HUES48 (cell line): ENCODE results near the gene TRAFD1.

ENCODE experiments used
- H3K27ac ChIP-seq: one replicate; pipeline ENCODE4 v1.7.0; 2013; ENCODE audit warnings: low read depth, low read length, inconsistent platforms
- H3K27me3 ChIP-seq: 2 replicates; pipeline ENCODE4 v1.6.1; 2013; ENCODE audit warnings: mild to moderate bottlenecking, low read length; ENCODE audit not compliant: control insufficient read depth, insufficient read depth
- H3K36me3 ChIP-seq: 2 replicates; pipeline ENCODE4 v1.6.1; 2013; ENCODE audit warnings: low read length; ENCODE audit not compliant: control insufficient read depth, insufficient read depth
- H3K4me1 ChIP-seq: 2 replicates; pipeline ENCODE4 v1.6.1; 2013; ENCODE audit warnings: mild to moderate bottlenecking, low read length; ENCODE audit not compliant: control insufficient read depth, insufficient read depth
- H3K4me3 ChIP-seq: 2 replicates; pipeline ENCODE4 v1.5.1; 2013; ENCODE audit warnings: mild to moderate bottlenecking, low read depth, low read length
- H3K9ac ChIP-seq: 2 replicates; pipeline ENCODE4 v1.6.1; 2013; ENCODE audit warnings: mild to moderate bottlenecking, low read depth, low read length, moderate library complexity
- H3K9me3 ChIP-seq: 2 replicates; pipeline ENCODE4 v1.6.1; 2013; ENCODE audit warnings: low read length; ENCODE audit not compliant: control insufficient read depth, insufficient read depth

The TRAFD1 gene

DNA sequence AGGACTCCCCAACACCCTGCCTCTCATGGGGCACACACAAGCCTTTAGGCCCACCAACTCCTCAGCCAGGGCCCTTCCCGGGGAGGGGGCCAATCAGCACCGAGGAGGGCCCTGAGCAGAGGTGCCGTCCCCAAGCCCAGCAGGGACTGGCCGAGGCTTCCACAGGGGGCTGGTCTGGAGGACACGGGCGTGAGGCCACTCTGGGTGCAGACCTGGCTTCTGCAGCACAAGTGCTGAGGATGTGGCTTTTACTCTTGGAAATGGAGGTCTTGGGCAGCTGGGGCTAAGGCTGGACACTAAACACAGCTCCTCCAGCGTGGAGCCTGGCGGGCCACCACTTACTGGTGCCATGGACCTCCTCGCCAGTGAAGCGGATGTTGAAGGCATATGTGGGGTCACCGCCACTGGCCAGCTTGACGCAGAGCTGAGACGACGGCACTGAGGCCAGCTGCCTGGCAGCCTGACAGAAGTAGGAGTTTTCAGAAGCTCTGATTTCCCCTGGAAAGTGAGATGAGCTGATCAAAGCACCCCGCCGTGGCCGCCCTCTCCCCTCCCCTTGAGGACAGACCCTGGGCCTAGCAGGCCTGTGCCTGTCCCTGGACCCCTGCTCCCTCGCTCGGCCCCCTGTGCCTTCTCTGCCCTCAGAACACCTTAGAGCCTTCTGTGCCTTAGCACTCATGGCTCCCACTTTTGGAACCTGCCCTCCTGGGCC is 44.0 kb downstream of the TRAFD1 start:
- Histone ChIP-seq H3K27me3 (no peaks in the 10 kb centered on the region), H3K27ac (no peak overlapping the region), H3K36me3 (peaks cover 16% of the 10 kb centered on the region), H3K9me3 (no peaks in the 10 kb centered on the region), H3K9ac (no peak overlapping the region), H3K4me1 (no peaks in the 10 kb centered on the region), H3K4me3 (no peak overlapping the region)

DNA sequence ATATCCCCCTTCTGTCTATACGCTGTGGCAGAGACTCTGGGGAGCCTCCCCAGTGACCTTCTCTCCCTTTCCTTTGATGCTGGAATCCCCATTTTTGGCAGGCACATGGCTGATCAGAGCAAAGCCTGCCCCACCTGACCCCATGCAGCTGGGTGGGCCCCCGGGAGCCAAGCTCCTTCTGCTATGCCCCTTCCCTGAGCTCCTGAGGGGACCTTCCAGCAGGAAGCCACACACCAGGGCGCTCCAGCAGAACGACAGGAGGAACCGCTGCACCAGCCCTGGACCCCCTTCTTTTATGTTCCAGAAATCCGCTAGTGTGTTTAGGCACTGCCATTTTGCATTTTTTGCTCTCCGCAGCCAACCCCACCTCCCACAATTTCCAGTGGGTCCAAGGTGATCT is 44.6 kb downstream of the TRAFD1 start:
- Histone ChIP-seq H3K9me3 (no peaks in the 10 kb centered on the region), H3K4me3 (no peak overlapping the region), H3K27me3 (no peaks in the 10 kb centered on the region), H3K36me3 (peaks cover 20% of the 10 kb centered on the region), H3K9ac (no peak overlapping the region), H3K27ac (no peak overlapping the region), H3K4me1 (no peaks in the 10 kb centered on the region)

DNA sequence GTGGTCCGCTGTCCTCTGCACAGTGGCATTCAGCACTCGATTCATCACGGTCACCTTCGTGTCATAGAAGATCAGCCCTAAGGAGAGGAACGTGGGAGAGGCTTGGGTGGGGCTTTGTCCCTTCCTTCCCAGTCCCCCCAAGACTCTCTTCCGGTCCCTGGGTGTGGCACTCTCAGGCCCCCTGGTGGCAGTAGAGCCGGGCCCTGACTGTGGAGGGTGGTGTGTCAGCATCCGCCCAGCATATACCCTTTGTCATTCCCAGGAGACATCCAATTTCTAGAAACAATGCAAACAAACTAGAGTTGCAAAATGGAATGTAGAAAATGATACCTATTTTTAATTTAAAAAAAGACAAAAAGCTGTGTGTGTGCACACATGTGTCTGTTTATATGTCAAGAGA is 45.0 kb downstream of the TRAFD1 start:
- H3K27me3 ChIP-seq = no peaks in the 10 kb centered on the region
- peaks cover 24% of the 10 kb centered on the region for H3K36me3 ChIP-seq
- H3K9ac ChIP-seq = no peak overlapping the region
- H3K4me1 ChIP-seq = no peaks in the 10 kb centered on the region
- no peaks in the 10 kb centered on the region for H3K9me3 ChIP-seq
- no peak overlapping the region for H3K4me3 ChIP-seq
- no peak overlapping the region for H3K27ac ChIP-seq

DNA sequence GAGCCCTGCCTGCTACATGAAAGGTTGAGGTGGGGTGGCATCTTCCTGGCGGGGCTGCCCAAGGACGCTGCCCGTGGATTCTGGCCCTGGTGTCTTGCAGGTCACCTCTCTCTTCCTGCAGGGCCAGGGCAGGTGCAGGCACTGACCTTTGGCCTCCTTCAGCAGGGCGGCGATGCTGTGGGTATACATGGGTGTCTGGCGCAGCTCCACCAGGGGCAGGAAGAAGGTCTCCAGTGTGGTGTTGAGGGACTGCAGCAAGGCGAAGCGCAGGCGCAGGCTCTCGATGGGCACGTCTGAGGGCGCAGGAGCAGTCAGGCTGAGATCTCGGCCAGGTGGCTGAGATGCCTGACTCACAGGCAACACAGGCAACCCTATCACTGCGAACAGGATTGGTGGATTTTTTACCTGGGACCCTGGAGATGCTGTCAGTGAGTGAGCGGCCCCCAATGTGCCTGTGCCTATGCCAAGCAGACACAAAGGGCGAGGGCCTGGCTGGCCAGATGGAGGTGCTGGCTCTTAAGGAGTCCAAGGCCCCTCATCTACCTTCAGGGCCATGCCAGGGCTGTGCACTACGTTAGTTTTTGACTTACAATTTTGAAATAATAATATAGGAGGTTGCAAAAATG is 45.7 kb downstream of the TRAFD1 start:
- no peak overlapping the region for H3K9ac ChIP-seq
- H3K27me3 ChIP-seq = no peaks in the 10 kb centered on the region
- H3K27ac ChIP-seq = no peak overlapping the region
- no peaks in the 10 kb centered on the region for H3K4me1 ChIP-seq
- no peak overlapping the region for H3K4me3 ChIP-seq
- no peaks in the 10 kb centered on the region for H3K9me3 ChIP-seq
- peaks cover 31% of the 10 kb centered on the region for H3K36me3 ChIP-seq

DNA sequence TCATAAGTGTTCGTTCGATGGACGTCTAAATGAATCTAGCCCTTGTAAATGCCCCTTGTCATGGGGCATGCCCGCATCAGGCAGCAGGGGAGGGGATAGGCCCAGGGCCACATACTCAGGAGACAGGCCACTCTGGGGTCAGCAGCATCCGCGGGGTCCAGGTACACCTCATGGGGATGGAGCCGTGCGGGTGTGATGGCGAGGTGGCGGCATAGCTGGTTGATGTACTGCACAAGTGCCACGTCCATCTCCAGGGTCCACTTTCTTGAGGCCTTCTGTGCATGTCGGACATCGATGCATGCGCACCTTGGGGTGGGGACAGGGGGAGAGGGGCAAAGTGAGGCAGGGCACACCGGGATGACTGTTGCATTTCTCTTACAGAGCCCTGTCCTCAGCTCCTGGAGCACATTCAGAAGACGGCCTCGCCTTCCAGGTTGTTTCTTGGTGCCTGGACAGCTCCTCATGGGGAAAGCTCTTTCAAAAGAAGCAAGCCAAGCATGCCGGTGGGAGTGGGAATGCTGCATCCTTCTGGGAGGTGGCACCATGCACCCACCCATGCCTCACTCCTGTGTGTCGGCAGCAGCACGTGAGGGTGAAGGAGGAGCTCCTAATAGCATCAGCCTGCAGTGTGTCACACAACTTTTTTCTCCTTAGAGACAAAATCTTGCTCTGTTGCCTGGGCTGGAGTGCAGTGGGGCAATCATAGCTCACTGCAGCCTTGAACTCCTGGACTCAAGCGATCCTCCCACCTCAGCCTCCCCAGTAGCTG is 47.4 kb downstream of the TRAFD1 start:
- H3K9me3 ChIP-seq = no peaks in the 10 kb centered on the region
- H3K36me3 ChIP-seq = peaks cover 43% of the 10 kb centered on the region
- H3K4me3 ChIP-seq = no peak overlapping the region
- H3K9ac ChIP-seq = no peak overlapping the region
- no peak overlapping the region for H3K27ac ChIP-seq
- H3K27me3 ChIP-seq = no peaks in the 10 kb centered on the region
- H3K4me1 ChIP-seq = no peaks in the 10 kb centered on the region

DNA sequence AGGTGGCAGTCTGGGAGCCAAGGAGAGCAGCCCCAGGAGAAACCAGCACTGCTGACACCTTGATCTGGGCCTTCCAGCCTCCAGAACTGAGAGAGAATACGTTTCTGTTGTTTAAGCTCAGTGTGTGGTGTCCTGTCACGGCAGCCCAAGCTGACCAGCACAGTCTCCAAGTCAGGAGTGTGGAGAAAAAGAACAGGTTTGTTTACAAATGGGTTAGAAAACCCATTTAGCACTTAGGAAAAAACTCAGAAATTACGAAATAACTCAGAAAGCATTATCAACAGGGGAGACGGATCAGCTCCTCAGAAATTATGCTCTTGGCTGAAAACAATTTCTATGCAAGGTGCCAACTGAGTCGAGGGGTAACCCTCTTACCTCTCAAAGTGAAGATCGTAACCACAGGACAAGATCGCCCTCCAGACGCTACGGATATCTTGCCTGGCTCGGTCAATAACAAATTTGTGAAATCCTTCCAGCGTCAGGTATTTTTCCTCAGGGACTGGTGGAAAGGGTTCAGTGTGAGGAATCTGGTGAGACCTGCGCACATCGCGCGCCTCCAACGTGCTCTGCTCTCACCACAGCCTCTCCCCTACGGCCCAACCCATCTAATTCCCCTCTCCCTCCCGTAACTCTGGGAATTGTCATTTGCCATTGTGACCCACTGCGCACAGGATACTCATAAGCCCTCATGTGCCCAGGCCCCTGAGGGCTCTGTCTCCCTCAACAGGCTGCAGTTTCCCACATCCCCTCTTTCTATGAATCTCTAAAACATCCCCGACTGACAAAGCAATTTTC is 50.2 kb downstream of the TRAFD1 start:
- H3K27ac ChIP-seq = no peak overlapping the region
- no peaks in the 10 kb centered on the region for H3K27me3 ChIP-seq

DNA sequence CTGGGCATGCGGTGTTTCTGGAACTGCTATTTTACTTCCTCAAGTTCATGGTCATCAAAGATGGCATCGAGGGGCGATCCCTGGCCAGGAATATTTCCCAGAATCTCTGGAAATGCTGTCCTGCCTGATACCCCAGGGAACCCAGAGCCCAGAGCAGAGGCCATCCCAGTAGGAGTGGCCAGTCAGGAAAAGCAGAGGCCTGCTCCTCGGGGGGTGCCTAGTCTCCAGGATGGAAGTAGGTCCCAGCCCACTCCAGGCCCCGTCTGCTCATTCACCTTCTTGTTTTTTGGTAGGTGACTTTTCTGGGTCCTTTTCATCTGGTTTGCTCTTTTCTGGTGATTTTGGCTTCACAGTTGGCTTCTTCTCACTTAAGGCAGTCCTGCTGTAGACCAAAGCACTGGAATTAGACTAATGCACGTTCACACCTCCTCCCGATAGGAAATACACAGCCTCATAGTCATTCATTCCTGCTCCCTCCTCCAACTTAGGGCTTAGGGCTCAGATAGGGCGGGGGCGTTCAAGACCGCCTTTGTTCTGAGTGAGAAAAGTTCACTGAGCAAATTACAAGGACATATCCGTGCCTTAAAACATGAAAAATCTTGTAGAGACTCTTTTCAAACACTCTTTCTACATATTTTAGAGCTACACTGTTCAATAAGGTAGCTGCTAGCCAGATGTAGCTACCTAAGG is 51.1 kb downstream of the TRAFD1 start:
- H3K4me1 ChIP-seq = no peaks in the 10 kb centered on the region
- H3K36me3 ChIP-seq = peaks cover 56% of the 10 kb centered on the region
- H3K9me3 ChIP-seq = no peaks in the 10 kb centered on the region

More for the DNA sequence above, 50.2 kb downstream of the TRAFD1 start:
- Histone ChIP-seq H3K9me3 (no peaks in the 10 kb centered on the region), H3K36me3 (peaks cover 65% of the 10 kb centered on the region), H3K4me1 (no peaks in the 10 kb centered on the region), H3K4me3 (no peak overlapping the region), H3K9ac (no peak overlapping the region)

DNA sequence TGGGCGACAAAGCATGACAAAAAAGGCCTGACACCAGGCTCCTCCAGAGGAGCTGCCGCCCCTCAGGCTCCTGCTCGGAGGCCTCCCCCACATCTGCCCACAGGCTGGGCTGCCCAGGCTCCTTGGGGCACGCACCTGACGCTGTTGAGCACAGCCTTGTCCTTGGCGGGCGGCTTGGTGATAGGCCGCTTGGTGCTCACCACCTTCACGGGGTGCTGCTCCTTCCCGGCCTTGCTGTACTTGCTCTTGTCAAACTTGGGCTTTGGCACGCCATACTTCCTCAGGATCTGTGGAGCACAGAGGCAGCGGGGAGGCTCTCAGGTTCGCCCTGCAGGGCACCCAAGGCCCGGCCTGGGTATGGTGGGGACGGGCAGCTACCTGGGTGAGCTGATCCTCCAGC is 53.4 kb downstream of the TRAFD1 start:
- H3K9ac ChIP-seq = no peak overlapping the region
- no peak overlapping the region for H3K27ac ChIP-seq
- H3K27me3 ChIP-seq = no peaks in the 10 kb centered on the region
- peaks cover 10% of the 10 kb centered on the region for H3K4me1 ChIP-seq
- peaks cover 53% of the 10 kb centered on the region for H3K36me3 ChIP-seq
- no peak overlapping the region for H3K4me3 ChIP-seq
- no peaks in the 10 kb centered on the region for H3K9me3 ChIP-seq

More for the DNA sequence above, 51.1 kb downstream of the TRAFD1 start:
- Histone ChIP-seq H3K27ac (no peak overlapping the region), H3K4me3 (no peak overlapping the region), H3K27me3 (no peaks in the 10 kb centered on the region), H3K9ac (no peak overlapping the region)

DNA sequence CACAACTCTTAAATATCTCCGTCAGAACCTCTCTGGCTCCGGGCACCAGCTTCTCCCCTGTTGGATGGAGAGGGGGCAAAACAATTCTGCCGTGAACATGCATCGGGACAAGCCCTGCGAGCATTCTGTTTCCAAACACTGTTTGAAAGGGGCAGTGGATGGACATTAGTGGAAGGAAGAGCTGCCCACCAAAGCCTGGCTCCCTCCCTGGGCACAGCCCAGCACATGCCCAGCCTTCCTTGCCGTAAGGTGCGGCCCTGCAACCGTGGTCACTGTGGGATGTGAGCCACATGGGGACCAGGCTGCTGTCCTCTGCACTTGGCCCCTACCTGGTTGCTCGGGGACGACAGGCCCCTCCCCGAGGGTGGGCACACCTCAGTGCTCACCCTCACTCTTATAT is 54.0 kb downstream of the TRAFD1 start:
- H3K4me3 ChIP-seq = no peak overlapping the region
- peaks cover 58% of the 10 kb centered on the region for H3K36me3 ChIP-seq
- H3K27ac ChIP-seq = no peak overlapping the region
- H3K27me3 ChIP-seq = no peaks in the 10 kb centered on the region
- H3K4me1 ChIP-seq = peaks cover 12% of the 10 kb centered on the region
- no peaks in the 10 kb centered on the region for H3K9me3 ChIP-seq
- H3K9ac ChIP-seq = no peak overlapping the region

DNA sequence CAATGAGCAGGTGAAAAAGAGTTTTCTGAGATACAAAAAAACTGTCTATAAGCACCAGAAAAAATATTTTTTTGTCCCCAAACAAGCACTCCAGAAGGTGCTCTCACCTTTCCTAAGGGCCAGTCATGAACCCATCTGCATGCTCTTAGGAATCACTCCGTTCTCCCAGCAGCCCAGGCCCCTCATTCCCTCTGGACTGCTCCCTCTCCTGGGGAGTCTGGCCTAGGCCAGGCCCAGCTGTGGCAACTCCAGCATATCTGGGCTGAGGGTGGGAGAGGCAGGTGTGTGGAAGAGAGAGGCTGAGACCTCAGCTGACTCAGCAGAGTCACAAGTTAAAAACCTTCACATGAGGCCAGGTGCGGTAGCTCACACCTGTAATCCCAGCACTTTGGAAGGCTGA is 54.6 kb downstream of the TRAFD1 start:
- H3K4me3 ChIP-seq = no peak overlapping the region
- no peaks in the 10 kb centered on the region for H3K9me3 ChIP-seq
- H3K27me3 ChIP-seq = no peaks in the 10 kb centered on the region
- H3K9ac ChIP-seq = no peak overlapping the region
- peaks cover 61% of the 10 kb centered on the region for H3K36me3 ChIP-seq
- H3K27ac ChIP-seq = no peak overlapping the region
- H3K4me1 ChIP-seq = peaks cover 12% of the 10 kb centered on the region
